LNCAP (cell line): ENCODE data around the gene SGMS1.

Source experiments
- TF ChIP-seq, protein P1 (sequence below): fragments of 450-650 bp; IDR thresholded peaks from 2 replicates; pipeline ENCODE4 v1.5.1; 2017; ENCODE audit warnings: mild to moderate bottlenecking

The SGMS1 gene

DNA sequence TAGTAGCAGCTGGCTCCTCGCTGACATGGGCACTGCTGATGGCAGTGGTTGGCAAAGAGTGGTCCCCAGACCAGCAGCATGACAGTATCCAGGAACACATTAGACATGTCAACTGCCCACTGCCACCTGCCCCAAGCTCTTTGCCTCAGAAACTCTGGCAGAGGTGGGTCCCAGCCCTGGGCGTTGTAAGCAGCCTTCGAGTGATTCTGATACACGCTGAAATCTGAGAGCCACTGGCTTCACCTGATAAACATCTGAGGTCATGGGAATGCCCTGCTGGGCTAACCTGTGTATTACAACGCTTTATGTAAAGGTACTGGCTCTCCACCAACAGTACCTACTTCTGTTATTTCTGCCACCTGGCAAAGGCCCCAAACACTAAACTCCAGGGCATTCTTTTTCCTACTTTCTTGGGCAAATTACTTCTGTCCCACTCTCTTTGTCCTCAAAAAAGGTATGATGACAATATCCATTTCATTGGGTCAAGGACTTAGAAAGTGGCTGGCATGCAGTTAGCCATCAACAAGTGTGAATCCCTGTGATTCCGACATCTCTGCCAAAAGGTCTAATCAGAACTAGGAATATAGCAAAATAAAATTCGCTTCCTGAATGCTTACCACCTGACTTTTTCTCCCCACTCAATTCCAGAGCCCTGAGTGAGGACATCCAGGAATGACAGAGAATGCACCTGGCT, 9.2 kb downstream of the SGMS1 start:
- TF ChIP-seq, protein P1, sequence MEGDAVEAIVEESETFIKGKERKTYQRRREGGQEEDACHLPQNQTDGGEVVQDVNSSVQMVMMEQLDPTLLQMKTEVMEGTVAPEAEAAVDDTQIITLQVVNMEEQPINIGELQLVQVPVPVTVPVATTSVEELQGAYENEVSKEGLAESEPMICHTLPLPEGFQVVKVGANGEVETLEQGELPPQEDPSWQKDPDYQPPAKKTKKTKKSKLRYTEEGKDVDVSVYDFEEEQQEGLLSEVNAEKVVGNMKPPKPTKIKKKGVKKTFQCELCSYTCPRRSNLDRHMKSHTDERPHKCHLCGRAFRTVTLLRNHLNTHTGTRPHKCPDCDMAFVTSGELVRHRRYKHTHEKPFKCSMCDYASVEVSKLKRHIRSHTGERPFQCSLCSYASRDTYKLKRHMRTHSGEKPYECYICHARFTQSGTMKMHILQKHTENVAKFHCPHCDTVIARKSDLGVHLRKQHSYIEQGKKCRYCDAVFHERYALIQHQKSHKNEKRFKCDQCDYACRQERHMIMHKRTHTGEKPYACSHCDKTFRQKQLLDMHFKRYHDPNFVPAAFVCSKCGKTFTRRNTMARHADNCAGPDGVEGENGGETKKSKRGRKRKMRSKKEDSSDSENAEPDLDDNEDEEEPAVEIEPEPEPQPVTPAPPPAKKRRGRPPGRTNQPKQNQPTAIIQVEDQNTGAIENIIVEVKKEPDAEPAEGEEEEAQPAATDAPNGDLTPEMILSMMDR = peak; percentile 48; the same call in 1 of the 2 replicates

DNA sequence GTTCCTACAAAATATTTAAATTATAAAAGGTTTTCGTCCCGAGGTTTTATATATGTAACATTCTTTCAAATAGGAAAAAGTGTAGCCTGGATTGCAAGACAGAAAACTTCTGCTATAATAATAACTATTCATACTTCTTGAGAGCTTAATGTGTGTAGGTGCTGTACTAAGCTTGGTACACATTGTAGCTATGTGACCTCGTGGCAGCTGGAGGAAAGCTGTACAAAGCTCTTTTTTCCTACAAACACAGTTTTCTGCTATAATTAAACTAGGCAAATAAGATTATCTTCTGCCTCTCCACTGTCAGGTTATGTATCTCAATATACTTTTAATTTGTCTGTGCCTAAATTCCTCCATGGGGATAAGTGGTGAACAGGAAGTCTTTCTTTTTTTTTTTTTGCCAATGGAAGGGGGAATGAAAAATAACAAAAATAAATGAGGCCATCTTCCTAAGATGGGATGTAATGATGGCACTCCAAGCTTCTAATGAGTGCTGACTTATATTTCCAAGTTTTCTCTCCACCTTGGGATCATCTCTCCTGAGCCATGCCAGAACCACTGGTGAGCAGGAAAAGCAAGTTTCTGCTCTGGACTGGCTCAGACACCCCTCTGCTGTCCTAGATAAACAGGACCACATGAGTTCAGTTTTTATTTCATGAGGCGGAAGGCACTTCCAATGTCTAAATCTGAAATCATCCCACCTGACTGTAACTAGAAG, 9.9 kb downstream of the SGMS1 start:
- TF ChIP-seq, protein P1 = no peak

DNA sequence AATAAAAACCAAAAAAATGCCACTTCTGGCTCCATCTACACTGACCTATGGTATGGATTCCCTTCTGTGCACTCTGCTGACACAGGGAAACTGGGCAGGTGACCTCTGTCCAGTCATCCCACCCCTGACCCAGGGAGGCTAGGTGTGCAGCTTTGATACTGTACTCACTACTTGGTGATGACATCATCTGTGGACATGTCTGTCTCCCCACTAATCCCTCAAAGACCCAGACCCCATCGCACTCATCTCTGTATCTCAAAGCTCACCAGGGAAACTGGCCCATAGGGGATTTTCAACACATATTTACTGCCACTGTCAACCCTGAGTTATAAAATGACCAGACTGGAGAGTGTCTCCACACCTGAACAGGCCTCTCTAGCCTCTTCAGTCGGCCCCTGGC, 10.6 kb downstream of the SGMS1 start:
- TF ChIP-seq, protein P1 = no peak

DNA sequence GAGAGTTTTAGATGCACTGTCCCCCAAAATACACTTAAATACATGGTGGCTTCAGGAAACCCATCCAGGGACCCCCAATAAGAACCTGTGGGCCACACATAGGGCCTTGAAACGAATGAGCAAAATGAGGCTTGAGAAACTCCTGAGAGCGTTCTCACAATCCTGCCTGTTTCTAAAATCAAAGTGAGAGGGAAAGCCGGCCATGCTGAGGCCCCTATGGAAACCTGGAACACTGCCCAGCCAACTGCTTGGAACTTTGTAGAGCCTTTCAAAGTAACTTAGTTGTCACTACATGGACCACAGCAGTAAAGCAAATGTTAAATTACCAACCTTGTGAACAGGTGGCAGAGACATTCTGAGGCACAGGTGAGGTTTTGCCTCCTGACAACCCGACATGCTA, 13.4 kb downstream of the SGMS1 start:
- TF ChIP-seq, protein P1 = no peak

DNA sequence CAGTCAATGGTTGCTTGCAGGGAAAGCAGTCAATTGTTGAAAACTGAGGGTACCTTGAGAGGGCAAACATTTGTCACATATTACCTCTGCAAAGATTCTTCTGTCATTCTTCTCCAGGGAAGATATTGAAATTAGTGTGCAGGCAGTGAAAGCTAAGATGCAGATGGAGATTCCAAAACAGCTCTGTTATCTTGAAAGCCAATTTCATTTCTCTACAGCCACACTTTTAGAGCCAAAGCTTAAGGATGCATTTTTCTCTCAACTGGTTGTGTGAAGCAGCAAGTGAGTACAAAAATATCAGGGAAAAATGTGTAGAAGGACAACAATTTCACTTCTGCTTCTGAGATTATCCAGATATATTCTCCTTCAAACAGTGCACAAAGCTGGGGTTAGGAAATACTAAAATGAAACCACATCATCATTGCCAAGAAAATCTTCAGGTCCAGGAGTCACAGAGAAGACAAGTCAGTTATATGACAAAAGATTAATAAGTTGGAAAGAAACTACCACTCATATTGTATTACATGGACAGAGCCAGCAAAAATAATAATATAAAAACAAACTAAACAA, 16.3 kb downstream of the SGMS1 start:
- TF ChIP-seq, protein P1 = no peak

DNA sequence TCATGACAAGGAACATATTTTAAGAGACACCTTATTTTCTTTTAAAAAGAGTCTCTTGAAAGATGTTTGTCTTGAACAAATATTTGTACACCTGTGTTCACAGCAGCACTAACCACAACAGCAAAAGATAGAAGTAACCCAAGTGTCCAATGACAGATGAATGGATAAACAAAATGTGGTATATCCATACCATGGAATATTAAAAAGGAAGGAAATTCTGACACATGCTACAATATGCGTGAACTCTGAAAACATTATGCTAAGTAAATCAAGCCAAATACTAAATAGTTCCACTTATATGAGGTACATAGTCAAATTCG, 17.8 kb downstream of the SGMS1 start:
- TF ChIP-seq, protein P1 = no peak

DNA sequence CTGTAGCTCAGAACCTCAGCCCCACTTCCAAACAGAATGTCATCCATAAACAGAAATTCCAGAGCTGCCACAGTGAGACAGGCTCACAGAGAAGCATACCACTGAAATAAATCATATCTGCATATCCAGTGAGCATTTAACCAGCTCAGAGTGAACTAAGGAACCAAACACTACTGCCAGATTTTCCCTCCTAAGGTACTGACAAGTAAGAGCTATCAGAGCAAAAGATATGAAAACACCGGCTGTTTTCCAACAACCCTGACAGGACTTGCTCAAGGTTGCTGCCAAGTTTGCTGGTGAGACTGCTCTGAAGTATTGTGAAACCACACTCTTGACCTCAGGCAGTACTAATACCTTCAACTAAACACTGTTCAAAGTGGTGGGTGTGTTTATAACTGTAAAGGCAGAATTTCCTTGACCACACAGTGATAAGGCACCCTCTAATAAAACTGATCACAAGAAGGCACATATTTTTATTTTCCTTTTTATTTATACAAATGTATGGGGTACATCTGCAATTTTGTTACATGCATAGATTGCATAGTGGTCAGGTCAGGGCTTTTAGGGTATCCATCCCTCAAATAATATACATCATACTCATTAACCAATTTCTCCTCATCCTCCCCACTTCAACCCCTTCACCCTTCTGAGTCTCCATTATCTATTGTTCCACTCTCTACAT, 18.3 kb downstream of the SGMS1 start:
- TF ChIP-seq, protein P1 = no peak
